Testis (tissue), 3 donors: ENCODE data around the gene MROH9. TPM values are rescaled to one million over a fixed set of nuclear protein-coding genes. Genes with fewer than 3 reads are reported as not detected.

Experiments
- DNase-seq: peaks from one replicate; pipeline ENCODE4 v3.0.0-alpha.2; 2019
- H3K27ac ChIP-seq, 2 donors: fragments of 200-600 bp; sonication (generic); one replicate each; pipeline ENCODE4 v1.5.1; 2019
- H3K27me3 ChIP-seq: fragments of 200-600 bp; sonication (generic); one replicate; pipeline ENCODE4 v1.5.1; 2019
- H3K36me3 ChIP-seq: fragments of 200-600 bp; sonication (generic); one replicate; pipeline ENCODE4 v1.5.1; 2017; ENCODE audit warnings: low read depth; ENCODE audit errors: missing control alignments
- H3K4me1 ChIP-seq: fragments of 200-600 bp; sonication (generic); one replicate; pipeline ENCODE4 v1.5.1; 2019
- H3K4me3 ChIP-seq, 2 donors: fragments of 200-600 bp; sonication (generic); one replicate each; pipeline ENCODE4 v1.5.1; 2017 to 2019
- H3K9me3 ChIP-seq: fragments of 200-600 bp; sonication (generic); one replicate; pipeline ENCODE4 v1.5.1; 2017
- POLR2A ChIP-seq: fragments of 450-650 bp; IDR thresholded peaks from one replicate; pipeline ENCODE4 v1.6.1; 2017; ENCODE audit warnings: antibody characterized with exemption, mild to moderate bottlenecking, moderate library complexity
- WGBS, 2 donors: methylation state at CpG; one replicate each; pipeline ENCODE4 v1.1.5; 2018; 5-methylcytosine and 5-hydroxymethylcytosine counted together
- intact Hi-C: fragments of 100-400 bp; cut with DNase I; formaldehyde crosslinking; loops from one replicate; pipeline ENCODE4 v1.15.1; 2023; ENCODE audit warnings: low total_unique reads
- polyA plus RNA-seq: library from polyadenylated mRNA; stranded (reverse); fragments of 350-450 nt; fragmentation: Illumina TruSeq; extraction: RNeasy Lipid Tissue Mini Kit (QIAGEN cat#74804); gene quantifications from one replicate; pipeline ENCODE4 v1.2.3, GENCODE V29; 2014; ENCODE audit warnings: low read depth, low replicate concordance; ENCODE audit not compliant: insufficient read depth
- total RNA-seq, 2 donors: library from RNA; depleted of rRNA; stranded (reverse); fragments of >200 nt; gene quantifications; one replicate each; pipeline ENCODE4 v1.2.3, GENCODE V29; 2016
- TF ChIP-seq, protein P1 (sequence below), 3 experiments: fragments of 450-650 bp in 2 of 3; fragments of 200-600 bp in 1 of 3; sonication (generic) in 1 of 3; IDR thresholded peaks; one replicate each; pipeline ENCODE4 v1.5.1; 2016 to 2019; ENCODE audit warnings: antibody characterized with exemption in 3 of 3, mild to moderate bottlenecking in 2 of 3, moderate library complexity in 1 of 3

MROH9 gene
- total and polyA plus RNA-seq, 3 donors from 2014 or later: 1.1 to 2.8 (median 2.3) TPM

DNA sequence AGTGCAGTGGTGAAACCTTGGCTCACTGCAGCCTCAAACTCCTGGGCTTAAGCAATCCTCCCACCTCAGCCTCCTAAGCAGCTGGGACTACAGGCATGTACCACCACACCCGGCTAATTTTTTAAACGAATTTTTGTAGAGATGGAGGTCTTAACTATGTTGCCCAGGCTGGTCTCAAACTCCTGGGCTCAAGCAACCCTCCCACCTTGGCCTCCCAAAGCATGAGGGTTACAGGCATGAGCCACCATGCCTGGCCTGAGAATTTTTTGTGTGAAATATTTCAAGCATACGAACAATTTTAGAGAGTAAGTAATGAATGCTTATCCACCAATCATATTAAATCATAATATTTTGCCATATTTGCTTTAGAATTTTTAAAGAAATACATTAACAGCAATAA lies 51.6 kb downstream of the MROH9 start:
- H3K4me3 ChIP-seq: no peak overlapping the region
- H3K36me3 ChIP-seq: no peaks in the 10 kb centered on the region
- H3K4me1 ChIP-seq: no peaks in the 10 kb centered on the region
- H3K9me3 ChIP-seq: no peaks in the 10 kb centered on the region
- no peak for DNase-seq
- H3K27me3 ChIP-seq: no peaks in the 10 kb centered on the region
- WGBS, 2 donors: 91 to 98% methylated on average over 3 of the region's 3 CpGs
- H3K27ac ChIP-seq: no peak overlapping the region
- intact Hi-C loops: no loop called here
- TF ChIP-seq, protein P1, sequence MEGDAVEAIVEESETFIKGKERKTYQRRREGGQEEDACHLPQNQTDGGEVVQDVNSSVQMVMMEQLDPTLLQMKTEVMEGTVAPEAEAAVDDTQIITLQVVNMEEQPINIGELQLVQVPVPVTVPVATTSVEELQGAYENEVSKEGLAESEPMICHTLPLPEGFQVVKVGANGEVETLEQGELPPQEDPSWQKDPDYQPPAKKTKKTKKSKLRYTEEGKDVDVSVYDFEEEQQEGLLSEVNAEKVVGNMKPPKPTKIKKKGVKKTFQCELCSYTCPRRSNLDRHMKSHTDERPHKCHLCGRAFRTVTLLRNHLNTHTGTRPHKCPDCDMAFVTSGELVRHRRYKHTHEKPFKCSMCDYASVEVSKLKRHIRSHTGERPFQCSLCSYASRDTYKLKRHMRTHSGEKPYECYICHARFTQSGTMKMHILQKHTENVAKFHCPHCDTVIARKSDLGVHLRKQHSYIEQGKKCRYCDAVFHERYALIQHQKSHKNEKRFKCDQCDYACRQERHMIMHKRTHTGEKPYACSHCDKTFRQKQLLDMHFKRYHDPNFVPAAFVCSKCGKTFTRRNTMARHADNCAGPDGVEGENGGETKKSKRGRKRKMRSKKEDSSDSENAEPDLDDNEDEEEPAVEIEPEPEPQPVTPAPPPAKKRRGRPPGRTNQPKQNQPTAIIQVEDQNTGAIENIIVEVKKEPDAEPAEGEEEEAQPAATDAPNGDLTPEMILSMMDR (IDR thresholded peaks at IDR 0.05): no peak
- TF ChIP-seq POLR2A: no peak

GRCh38 chr1:170987424-170987823 lies 52.1 kb downstream of the MROH9 start:
- intact Hi-C loops: no loop called here
- WGBS, 2 donors: 79 to 81% methylated on average over 5 of the region's 5 CpGs
- H3K4me1 ChIP-seq: no peaks in the 10 kb centered on the region
- H3K4me3 ChIP-seq: no peak overlapping the region
- no peak for DNase-seq
- no peaks in the 10 kb centered on the region for H3K36me3 ChIP-seq
- H3K9me3 ChIP-seq: no peaks in the 10 kb centered on the region
- no peak for TF ChIP-seq POLR2A
- no peaks in the 10 kb centered on the region for H3K27me3 ChIP-seq
- H3K27ac ChIP-seq: no peak overlapping the region

DNA sequence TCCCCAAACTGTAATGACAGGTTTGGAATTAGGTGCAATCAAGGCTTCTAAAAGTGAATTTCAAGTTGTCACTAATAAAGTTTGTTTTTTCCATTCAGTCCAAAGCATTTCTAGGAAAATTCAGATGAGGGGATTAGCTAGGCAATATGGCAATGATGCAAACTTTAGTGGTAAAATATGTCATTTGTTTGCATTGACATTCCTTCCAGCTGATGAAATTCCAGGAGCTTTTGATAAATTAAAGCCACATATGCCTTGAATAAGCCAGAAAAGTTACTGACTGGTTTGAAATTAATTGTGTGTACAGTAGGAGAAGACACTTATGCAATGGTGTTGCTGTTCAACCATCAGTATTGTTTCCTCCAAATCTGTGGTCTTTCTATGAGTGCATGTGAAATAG lies 57.8 kb downstream of the MROH9 start:
- intact Hi-C loops: no loop called here
- DNase-seq: no peak
- Histone ChIP-seq H3K27ac (no peak overlapping the region), H3K27me3 (no peaks in the 10 kb centered on the region), H3K4me1 (no peaks in the 10 kb centered on the region), H3K36me3 (no peaks in the 10 kb centered on the region), H3K4me3 (no peak overlapping the region), H3K9me3 (no peaks in the 10 kb centered on the region)
- TF ChIP-seq, protein P1 (IDR thresholded peaks at IDR 0.05): no peak
- TF ChIP-seq POLR2A: no peak

- intact Hi-C loops: no loop called here
- Histone ChIP-seq H3K9me3 (no peaks in the 10 kb centered on the region), H3K4me1 (no peaks in the 10 kb centered on the region), H3K4me3 (no peak overlapping the region), H3K27me3 (no peaks in the 10 kb centered on the region), H3K27ac (no peak overlapping the region), H3K36me3 (no peaks in the 10 kb centered on the region)
- DNase-seq: no peak
- no peak for TF ChIP-seq POLR2A
- TF ChIP-seq, protein P1 (IDR thresholded peaks at IDR 0.05): no peak
- 96 to 97% methylated on average over 1 of the region's 1 CpG for WGBS, 2 donors
Measured at GRCh38 chr1:170993717-170994116, 58.4 kb downstream of the MROH9 start.

- 71 to 74% methylated on average over 4 of the region's 4 CpGs for WGBS, 2 donors
- H3K36me3 ChIP-seq: no peaks in the 10 kb centered on the region
- H3K9me3 ChIP-seq: no peaks in the 10 kb centered on the region
- no peaks in the 10 kb centered on the region for H3K27me3 ChIP-seq
- no peak overlapping the region for H3K4me3 ChIP-seq
- H3K27ac ChIP-seq: no peak overlapping the region
- no peak for TF ChIP-seq POLR2A
- TF ChIP-seq, protein P1 (IDR thresholded peaks at IDR 0.05): no peak
- DNase-seq: no peak
- H3K4me1 ChIP-seq: no peaks in the 10 kb centered on the region
- intact Hi-C loops: no loop called here
Measured at GRCh38 chr1:171014880-171015279, 79.5 kb downstream of the MROH9 start.
